GM19438 (cell line): ENCODE measurements around the gene HYOU1.
"Not testable (repeated sequence)": the region's sequence is repeated elsewhere in the genome, so short reads cannot be mapped to it uniquely, and the experiment has no call there.

ENCODE experiments used
- ATAC-seq: cut with Tn5 transposase; IDR thresholded peaks from one replicate; pipeline ENCODE4 v1.9.1; 2021; ENCODE audit warnings: low read depth; ENCODE audit not compliant: unreplicated experiment

The HYOU1 gene

DNA sequence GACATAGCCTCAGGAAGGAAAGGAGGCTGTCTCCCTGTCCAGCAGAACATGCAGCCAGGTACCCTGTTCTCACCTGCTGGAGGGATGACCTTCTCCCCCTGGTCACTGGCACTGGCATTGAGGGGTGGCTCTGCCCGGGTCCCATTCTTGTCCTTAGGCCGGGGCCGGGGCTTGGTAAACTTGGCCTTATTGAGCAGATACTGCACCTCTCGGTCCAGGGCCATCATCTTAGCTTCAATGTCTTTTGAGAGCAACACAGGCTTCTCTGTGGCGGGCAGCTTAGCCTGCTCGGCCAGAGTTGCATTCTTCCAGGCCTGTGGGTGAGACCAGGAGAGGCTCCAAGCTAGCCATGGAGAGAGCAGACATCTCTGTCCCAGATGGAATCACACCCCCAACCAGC, 10.5 kb downstream of the HYOU1 start:
- no peak for ATAC-seq

DNA sequence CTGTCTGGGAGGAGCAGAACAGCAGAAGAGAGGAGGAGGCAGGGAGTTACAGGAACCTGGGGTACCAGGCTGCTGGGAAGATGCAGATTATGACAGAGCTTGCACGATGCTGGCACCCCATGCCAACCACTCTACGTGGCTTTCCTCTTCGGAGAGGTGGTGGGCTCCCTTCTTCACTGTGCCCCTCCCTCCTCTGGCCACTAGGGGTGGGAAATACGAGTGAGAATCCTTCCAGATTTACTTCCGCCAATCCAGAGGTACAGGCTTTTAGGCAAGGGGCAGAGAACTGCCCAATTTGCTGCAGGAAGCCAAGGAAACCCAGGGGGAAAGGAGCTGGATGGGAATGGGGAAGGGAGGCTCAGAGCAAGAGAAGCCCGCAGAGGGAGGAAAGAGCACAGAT, 12.3 kb downstream of the HYOU1 start:
- ATAC-seq, result no peak

GRCh38 chr11:119042927-119043326, 14.1 kb downstream of the HYOU1 start:
- no peak for ATAC-seq

DNA sequence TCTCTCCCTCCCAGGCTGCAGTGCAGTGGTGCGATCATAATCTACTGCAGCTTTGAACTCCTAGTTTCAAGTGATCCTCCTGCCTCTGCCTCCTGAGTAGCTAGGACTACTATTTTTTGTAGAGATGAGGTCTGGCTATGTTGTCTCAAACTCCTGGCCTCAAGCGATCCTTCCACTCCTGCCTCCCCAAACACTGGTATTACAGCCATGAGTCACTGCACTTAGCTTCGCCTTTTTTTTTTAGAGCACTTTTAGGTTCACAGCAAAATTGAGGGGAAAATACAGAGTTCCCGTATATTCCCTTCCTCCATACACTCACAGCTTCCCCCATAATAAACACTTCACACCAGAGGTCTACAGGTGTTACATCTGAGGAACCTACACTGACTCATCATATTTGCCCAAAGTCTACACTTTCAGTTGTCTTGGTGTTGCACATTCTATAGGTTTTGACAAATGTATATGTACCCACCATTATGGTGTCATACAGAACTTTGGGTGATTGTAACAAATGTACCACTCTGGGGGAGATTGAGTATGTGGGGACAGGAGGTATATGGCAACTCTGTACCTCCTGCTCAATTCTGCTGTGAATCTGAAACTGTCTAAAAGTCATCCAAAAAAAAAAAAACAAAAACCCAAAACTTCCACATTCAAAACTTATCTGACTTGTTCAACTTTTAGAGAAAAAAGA, 15.0 kb downstream of the HYOU1 start:
- no peak for ATAC-seq

GRCh38 chr11:119039471-119039870, 17.5 kb downstream of the HYOU1 start:
- ATAC-seq, result not testable (repeated sequence)

DNA sequence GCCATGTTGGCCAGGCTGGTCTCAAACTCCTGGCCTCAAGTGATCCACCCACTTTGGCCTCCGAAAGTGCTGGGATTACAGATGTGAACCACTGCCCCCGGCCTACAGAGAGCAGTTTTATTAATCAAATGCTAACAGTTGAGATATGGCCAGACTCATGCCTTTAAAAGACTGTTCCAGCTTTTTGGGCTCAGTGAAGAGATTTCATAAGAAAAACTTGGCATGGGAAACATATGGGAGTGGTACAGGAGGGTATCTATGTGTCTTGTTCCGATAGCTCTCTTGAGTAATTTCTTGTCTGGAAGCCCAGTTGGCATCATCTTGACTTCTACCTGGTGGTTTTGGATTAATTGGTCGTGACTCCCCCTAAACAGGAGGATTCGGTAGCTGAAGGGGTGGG, 18.1 kb downstream of the HYOU1 start:
- ATAC-seq, result no peak

DNA sequence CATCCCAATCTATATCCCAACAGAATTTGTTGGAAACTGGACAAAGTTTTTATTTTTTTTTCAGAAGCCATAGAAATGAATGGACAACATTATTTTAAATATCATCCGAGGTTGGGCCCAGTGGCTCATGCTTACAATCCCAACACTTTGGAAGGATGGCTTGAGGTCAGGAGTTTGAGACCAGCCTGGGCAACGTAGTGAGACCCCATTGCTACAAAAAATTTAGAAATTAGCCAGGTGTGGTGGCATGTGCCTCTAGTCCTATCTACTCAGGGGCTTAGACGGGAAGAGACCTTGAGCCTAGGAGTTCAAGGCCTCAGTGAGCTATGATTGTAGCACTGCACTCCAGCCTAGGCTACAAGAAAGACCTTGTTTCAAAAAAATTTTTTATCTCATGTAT, 22.2 kb downstream of the HYOU1 start:
- ATAC-seq, result no peak

DNA sequence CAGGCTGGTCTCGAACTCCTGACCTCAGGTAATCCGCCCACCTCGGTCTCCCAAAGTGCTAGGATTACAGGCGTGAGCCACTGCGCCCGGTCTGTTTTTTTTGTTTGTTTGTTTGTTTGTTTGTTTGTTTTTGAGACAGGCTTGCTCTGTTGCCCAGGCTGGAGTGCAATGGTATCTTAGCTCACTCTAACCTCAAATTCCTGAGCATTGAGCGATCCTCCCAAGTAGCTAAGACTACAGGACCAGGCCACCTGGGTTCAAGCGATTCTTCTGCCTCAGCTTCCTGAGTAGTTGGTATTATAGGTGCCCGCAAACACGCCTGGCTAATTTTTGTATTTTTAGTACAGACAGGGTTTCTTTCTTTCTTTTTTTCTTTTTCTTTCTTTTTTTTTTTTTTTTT, 23.6 kb downstream of the HYOU1 start:
- not testable (repeated sequence) for ATAC-seq

DNA sequence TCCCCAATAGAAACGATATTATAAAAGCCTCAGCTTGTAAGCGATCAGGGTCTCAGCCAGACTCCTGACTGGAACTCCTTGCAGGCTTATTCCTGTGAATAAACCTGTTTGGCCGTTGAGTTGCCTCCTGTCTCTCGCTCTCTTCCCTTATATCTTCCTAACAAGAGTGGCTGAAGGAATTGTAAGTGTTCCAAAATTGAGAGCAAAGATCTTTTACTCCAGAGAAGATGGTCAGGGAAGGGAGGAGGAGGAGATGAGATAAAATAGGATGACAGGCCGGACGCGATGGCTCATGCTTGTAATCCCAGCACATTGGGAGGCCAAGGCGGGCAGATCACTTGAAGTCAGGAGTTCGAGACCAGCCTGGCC, 25.1 kb downstream of the HYOU1 start:
- no peak for ATAC-seq

DNA sequence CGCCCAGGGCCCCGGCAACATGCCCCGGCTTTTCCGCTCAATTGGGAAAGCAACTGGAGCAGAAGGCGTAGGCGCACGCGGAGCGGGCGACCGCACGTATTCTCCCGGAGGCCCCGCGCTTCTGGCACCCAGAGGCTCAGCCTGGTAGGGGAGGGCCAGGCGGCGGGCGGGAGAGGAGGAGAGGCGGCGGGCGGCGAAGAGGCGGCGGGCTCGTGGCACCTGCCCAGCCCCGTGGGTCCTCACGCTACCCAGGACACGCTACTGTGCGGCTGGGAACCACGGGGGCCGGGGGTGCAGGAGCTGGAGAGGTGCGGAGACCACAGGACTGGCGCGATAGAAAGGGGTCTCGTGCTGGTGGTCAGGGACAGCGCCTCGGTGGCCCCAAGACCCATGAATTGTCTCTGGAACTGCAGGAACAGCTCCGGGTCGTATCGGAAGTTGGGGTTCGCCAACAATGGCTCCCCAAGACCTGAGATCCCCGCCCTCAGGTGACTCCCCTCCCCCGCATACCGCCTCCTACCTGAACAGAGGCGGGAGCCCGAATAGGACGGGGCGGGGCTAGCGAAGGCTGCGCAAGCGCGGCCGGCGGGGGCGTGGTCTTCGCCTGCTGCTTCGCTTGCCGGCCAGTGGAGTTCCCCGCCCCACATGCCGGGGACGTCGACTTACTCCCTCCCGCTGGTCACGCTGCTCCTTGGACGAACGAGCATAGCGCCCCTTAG, 26.5 kb downstream of the HYOU1 start, which contains the start of gene SLC37A4:
Gene SLC37A4 (minus strand): TSS at position 549 of the 719 bp plus-strand sequence.
- ATAC-seq, result peak; percentile 73

DNA sequence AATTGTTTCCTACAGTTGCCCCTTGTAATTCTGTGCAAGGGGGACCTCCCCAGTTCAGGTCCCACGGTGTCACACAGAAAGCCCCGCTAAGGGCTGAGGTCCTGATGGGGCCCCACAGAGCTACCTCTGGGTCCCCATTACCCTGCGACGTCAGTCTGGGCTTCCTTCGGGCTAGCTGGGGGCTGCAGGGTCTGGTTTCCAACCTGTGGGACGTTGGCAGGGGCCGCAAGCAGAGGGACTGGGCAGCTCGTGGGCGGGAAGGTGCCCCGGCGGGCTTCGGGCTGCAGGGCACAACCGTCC, 27.0 kb downstream of the HYOU1 start:
- peak; percentile 18 for ATAC-seq

DNA sequence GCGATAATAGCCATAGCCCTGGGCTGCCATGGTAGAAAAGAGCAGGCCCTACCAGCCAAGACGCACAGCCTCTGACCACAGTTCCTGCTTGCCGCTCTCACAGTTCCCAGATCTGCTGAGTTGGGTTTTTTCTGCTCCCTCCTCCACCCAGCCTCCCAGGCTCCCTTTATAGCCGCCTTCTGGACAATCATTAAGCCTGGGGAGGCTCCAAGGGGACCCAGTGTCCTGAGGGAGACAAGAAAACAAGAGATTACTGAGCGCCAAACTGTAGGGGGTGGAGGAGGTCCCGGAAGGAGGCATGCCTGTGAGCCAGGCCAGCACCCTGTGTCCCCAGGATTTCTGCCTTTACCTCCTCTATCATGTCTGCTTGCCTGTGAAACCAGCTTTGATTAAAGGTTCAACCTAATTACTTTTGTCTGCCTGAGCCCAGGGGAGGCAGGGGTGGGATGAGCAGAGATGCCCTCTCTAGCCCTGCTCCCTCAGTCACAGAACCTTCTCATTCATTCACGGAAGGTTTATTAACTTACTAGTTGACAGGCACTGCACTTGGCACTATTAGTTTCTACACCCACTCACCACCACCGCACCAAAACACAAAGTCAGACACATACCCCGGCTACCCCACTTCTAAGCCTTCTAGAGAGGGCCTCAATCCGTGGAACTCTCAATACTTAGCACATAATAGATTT, 27.5 kb downstream of the HYOU1 start:
- peak; percentile 6 for ATAC-seq

- no peak for ATAC-seq
Observed at GRCh38 chr11:119029069-119029339, 28.0 kb downstream of the HYOU1 start.

- ATAC-seq, result no peak
Observed at GRCh38 chr11:119028346-119029068, 28.5 kb downstream of the HYOU1 start.

- no peak for ATAC-seq
Observed at GRCh38 chr11:119027561-119028345, 29.3 kb downstream of the HYOU1 start.

- no peak for ATAC-seq
Observed at GRCh38 chr11:119026970-119027369, 30.0 kb downstream of the HYOU1 start.

GRCh38 chr11:119025978-119026766, 30.8 kb downstream of the HYOU1 start:
- no peak for ATAC-seq

- no peak for ATAC-seq
Observed at GRCh38 chr11:119025541-119025940, 31.5 kb downstream of the HYOU1 start.

DNA sequence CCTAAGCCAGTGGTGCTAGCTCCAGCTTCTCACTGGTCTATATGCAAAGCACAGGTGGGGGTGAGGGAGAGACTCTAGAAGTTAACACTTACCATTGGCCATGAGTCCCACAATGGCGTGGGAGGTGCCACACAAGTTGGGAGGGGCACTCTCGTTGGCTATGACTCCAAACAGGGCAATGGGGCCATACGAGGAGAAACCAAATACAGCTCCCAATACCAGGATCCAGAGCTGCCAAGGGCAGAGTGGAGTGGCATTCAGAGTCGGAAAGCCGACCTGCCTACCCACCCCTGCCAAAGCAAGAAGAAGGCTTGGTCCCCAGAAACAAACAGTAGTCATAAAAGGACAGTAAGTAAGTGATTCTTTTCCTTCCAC, 31.9 kb downstream of the HYOU1 start:
- ATAC-seq, result no peak
